ENCODE data around the gene NT5DC1. TPM values are rescaled to one million over a fixed set of nuclear protein-coding genes. Genes with fewer than 3 reads are reported as not detected.

Gene NT5DC1
- total RNA-seq, 1 experiment from 2014 or later = 63.7 TPM

- Histone ChIP-seq H3K4me2 (ENCODE audit: low read length) (no peak overlapping the region), H3K4me1 (ENCODE audit: control insufficient read depth in 1 of 2, insufficient read depth in 2 of 2, low read length in 2 of 2) (no peaks in the 10 kb centered on the region), H3K9ac (ENCODE audit: low read length) (no peak overlapping the region), H3K27me3 (ENCODE audit: insufficient read depth, low read length) (no peaks in the 10 kb centered on the region), H3K4me3 (replicated peaks in 1 of 2; ENCODE audit: low read depth in 1 of 2, low read length in 2 of 2) (no peak overlapping the region), H3K9me3 (ENCODE audit: control insufficient read depth in 1 of 2, insufficient read depth in 1 of 2, low read depth in 1 of 2, low read length in 2 of 2) (no peaks in the 10 kb centered on the region), H3K36me3 (ENCODE audit: control insufficient read depth in 1 of 2, insufficient read depth in 2 of 2, low read length in 2 of 2) (peaks cover 9 to 17% of the 10 kb centered on the region in 2 experiments; a peak in 3 of 4 replicates), H3K9me2 (ENCODE audit: insufficient read depth) (no peaks in the 10 kb centered on the region), H3K79me2 (ENCODE audit: insufficient read depth, low read length) (no peaks in the 10 kb centered on the region), H2AFZ (ENCODE audit: low read depth, low read length, poor library complexity, severe bottlenecking) (no peak overlapping the region), H3K27ac (ENCODE audit: low read depth, low read length) (no peak overlapping the region), H4K20me1 (ENCODE audit: insufficient read depth) (no peaks in the 10 kb centered on the region)
- no peak for ATAC-seq
- POLR2A ChIA-PET = no interaction called here
- TF ChIP-seq CEBPB (IDR thresholded peaks at IDR 0.05; ENCODE audit: low read depth) = no peak
- no peak for TF ChIP-seq SP1 (IDR thresholded peaks at IDR 0.05; ENCODE audit: low read depth)
- TF ChIP-seq EGR1 (IDR thresholded peaks at IDR 0.05; ENCODE audit: low read depth) = no peak
- TF ChIP-seq POLR2AphosphoS5 (IDR thresholded peaks at IDR 0.05; ENCODE audit: low read depth, low read length) = no peak
- no peak for TF ChIP-seq YY1 (IDR thresholded peaks at IDR 0.05; ENCODE audit: extremely low read depth, insufficient replicate concordance, low read depth, low read length)
- no peak for TF ChIP-seq JUND (IDR thresholded peaks at IDR 0.05)
- no peak for TF ChIP-seq FOSL1 (IDR thresholded peaks at IDR 0.05; ENCODE audit: low read depth)
- TF ChIP-seq RAD21 (IDR thresholded peaks at IDR 0.05; ENCODE audit: low read depth) = no peak
- TF ChIP-seq, protein P1, sequence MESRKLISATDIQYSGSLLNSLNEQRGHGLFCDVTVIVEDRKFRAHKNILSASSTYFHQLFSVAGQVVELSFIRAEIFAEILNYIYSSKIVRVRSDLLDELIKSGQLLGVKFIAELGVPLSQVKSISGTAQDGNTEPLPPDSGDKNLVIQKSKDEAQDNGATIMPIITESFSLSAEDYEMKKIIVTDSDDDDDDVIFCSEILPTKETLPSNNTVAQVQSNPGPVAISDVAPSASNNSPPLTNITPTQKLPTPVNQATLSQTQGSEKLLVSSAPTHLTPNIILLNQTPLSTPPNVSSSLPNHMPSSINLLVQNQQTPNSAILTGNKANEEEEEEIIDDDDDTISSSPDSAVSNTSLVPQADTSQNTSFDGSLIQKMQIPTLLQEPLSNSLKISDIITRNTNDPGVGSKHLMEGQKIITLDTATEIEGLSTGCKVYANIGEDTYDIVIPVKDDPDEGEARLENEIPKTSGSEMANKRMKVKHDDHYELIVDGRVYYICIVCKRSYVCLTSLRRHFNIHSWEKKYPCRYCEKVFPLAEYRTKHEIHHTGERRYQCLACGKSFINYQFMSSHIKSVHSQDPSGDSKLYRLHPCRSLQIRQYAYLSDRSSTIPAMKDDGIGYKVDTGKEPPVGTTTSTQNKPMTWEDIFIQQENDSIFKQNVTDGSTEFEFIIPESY (IDR thresholded peaks at IDR 0.05; ENCODE audit: extremely low read depth, insufficient replicate concordance, low read length) = no peak
- no peak for TF ChIP-seq ZFX (IDR thresholded peaks at IDR 0.05)
- no peak for TF ChIP-seq CBX3 (IDR thresholded peaks at IDR 0.05; ENCODE audit: low read depth)
- no peak for TF ChIP-seq EZH2 (IDR thresholded peaks at IDR 0.05)
- no peak for TF ChIP-seq EZH2phosphoT487 (IDR thresholded peaks at IDR 0.05; ENCODE audit: borderline replicate concordance)
- TF ChIP-seq ZNF274 (IDR thresholded peaks at IDR 0.05; ENCODE audit: low read depth, low read length) = no peak
- no peak for TF ChIP-seq ELF1 (IDR thresholded peaks at IDR 0.05; ENCODE audit: borderline replicate concordance, low read depth)
- TF ChIP-seq ATF3 (IDR thresholded peaks at IDR 0.05) = no peak
- CTCF ChIA-PET = interaction anchor here (1.4 kb wide), 1 partner anchor 12 kb away, joined by 5 read pairs; the partner anchor contains the start of gene NT5DC1
- no TSS peak for BruUV-seq (replicated peaks)
- intact Hi-C loops (cut with micrococcal nuclease) = no loop called here
- DNase-seq (ENCODE audit: low read depth, low spot score) = no peak
- RAD21 ChIA-PET (ENCODE audit: low non-redundant PET in 1 of 2, low total read pairs in 2 of 2, uncharacterized antibody in 2 of 2, unreplicated experiment in 2 of 2) = no interaction called here
These were observed 12.7 kb downstream of the NT5DC1 start for GRCh38 chr6:116113386-116113785.
